Osteocyte (in vitro differentiated cells): ENCODE measurements around the gene PPP1R12B. TPM values are rescaled to one million over a fixed set of nuclear protein-coding genes. Genes with fewer than 3 reads are reported as not detected.
"Not testable (repeated sequence)": the region's sequence is repeated elsewhere in the genome, so short reads cannot be mapped to it uniquely, and the experiment has no call there.

ENCODE experiments used
- DNase-seq: peaks from one replicate; pipeline ENCODE4 v3.0.0; 2021; ENCODE audit warnings: mixed read lengths; ENCODE audit not compliant: unreplicated experiment; ENCODE audit errors: extremely low spot score
- H3K27ac Mint-ChIP-seq: one replicate; pipeline ENCODE4 v1.8.0; 2021; ENCODE audit warnings: mild to moderate bottlenecking, mixed read lengths; ENCODE audit not compliant: unreplicated experiment
- H3K27me3 Mint-ChIP-seq: one replicate; pipeline ENCODE4 v1.8.0; 2021; ENCODE audit warnings: mixed read lengths; ENCODE audit not compliant: unreplicated experiment
- H3K36me3 Mint-ChIP-seq: one replicate; pipeline ENCODE4 v1.8.0; 2021; ENCODE audit warnings: mixed read lengths; ENCODE audit not compliant: unreplicated experiment
- H3K4me1 Mint-ChIP-seq: one replicate; pipeline ENCODE4 v1.8.0; 2021; ENCODE audit warnings: mixed read lengths; ENCODE audit not compliant: unreplicated experiment
- H3K4me3 Mint-ChIP-seq: one replicate; pipeline ENCODE4 v1.8.0; 2021; ENCODE audit warnings: mild to moderate bottlenecking, moderate library complexity, mixed read lengths; ENCODE audit not compliant: unreplicated experiment
- H3K9me3 Mint-ChIP-seq: one replicate; pipeline ENCODE4 v1.8.0; 2021; ENCODE audit warnings: mixed read lengths; ENCODE audit not compliant: unreplicated experiment
- CTCF ChIP-seq: fragments of 200-600 bp; sonication (generic); IDR thresholded peaks from 2 replicates; pipeline ENCODE4 v1.5.0; 2021; ENCODE audit warnings: antibody characterized with exemption, mild to moderate bottlenecking, moderate library complexity
- total RNA-seq: library from RNA; stranded (reverse); gene quantifications from 2 replicates; pipeline ENCODE4 v1.2.1, GENCODE V29; 2021

The PPP1R12B gene
- total RNA-seq, 1 donor from 2014 or later = 14.6 TPM

GRCh38 chr1:202628646-202629215 is 280.2 kb downstream of the PPP1R12B start:
- no peak overlapping the region for H3K4me3 Mint-ChIP-seq
- no peaks in the 10 kb centered on the region for H3K9me3 Mint-ChIP-seq
- H3K4me1 Mint-ChIP-seq = no peaks in the 10 kb centered on the region
- no peak for TF ChIP-seq CTCF
- H3K27ac Mint-ChIP-seq = no peak overlapping the region
- peaks cover 16% of the 10 kb centered on the region for H3K27me3 Mint-ChIP-seq
- H3K36me3 Mint-ChIP-seq = no peaks in the 10 kb centered on the region
- no peak for DNase-seq

GRCh38 chr1:202629257-202629811 is 280.8 kb downstream of the PPP1R12B start:
- peaks cover 17% of the 10 kb centered on the region for H3K27me3 Mint-ChIP-seq
- not testable (repeated sequence) for H3K27ac Mint-ChIP-seq

GRCh38 chr1:202630096-202630495 is 281.6 kb downstream of the PPP1R12B start:
- not testable (repeated sequence) for DNase-seq, H3K27ac Mint-ChIP-seq, H3K4me3 Mint-ChIP-seq, H3K4me1 Mint-ChIP-seq, H3K36me3 Mint-ChIP-seq, H3K9me3 Mint-ChIP-seq
- peaks cover 22% of the 10 kb centered on the region for H3K27me3 Mint-ChIP-seq

More at GRCh38 chr1:202629257-202629811, 280.8 kb downstream of the PPP1R12B start:
- H3K36me3 Mint-ChIP-seq, H3K9me3 Mint-ChIP-seq, H3K4me3 Mint-ChIP-seq, DNase-seq, H3K4me1 Mint-ChIP-seq: not testable (repeated sequence)

GRCh38 chr1:202630541-202630940 is 282.0 kb downstream of the PPP1R12B start:
- Mint-ChIP-seq H3K27me3 (peaks cover 27% of the 10 kb centered on the region), H3K27ac (no peak overlapping the region), H3K9me3 (no peaks in the 10 kb centered on the region), H3K4me1 (no peaks in the 10 kb centered on the region), H3K4me3 (no peak overlapping the region), H3K36me3 (no peaks in the 10 kb centered on the region)
- no peak for TF ChIP-seq CTCF
- DNase-seq = no peak

GRCh38 chr1:202631076-202631923 is 282.8 kb downstream of the PPP1R12B start:
- DNase-seq = no peak
- TF ChIP-seq CTCF = no peak
- no peak overlapping the region for H3K4me3 Mint-ChIP-seq
- no peaks in the 10 kb centered on the region for H3K9me3 Mint-ChIP-seq
- no peak overlapping the region for H3K27ac Mint-ChIP-seq
- peaks cover 30% of the 10 kb centered on the region for H3K27me3 Mint-ChIP-seq
- H3K36me3 Mint-ChIP-seq = no peaks in the 10 kb centered on the region
- H3K4me1 Mint-ChIP-seq = no peaks in the 10 kb centered on the region

- Mint-ChIP-seq H3K4me3 (no peak overlapping the region), H3K9me3 (no peaks in the 10 kb centered on the region), H3K27me3 (peaks cover 33% of the 10 kb centered on the region), H3K36me3 (no peaks in the 10 kb centered on the region), H3K27ac (no peak overlapping the region), H3K4me1 (no peaks in the 10 kb centered on the region)
- TF ChIP-seq CTCF = no peak
- DNase-seq = no peak
Observed at GRCh38 chr1:202632241-202632640, 283.7 kb downstream of the PPP1R12B start.

- H3K4me1 Mint-ChIP-seq, H3K9me3 Mint-ChIP-seq, H3K4me3 Mint-ChIP-seq, H3K36me3 Mint-ChIP-seq, H3K27ac Mint-ChIP-seq, DNase-seq: not testable (repeated sequence)
- H3K27me3 Mint-ChIP-seq = peaks cover 51% of the 10 kb centered on the region
Observed at GRCh38 chr1:202636171-202636570, 287.7 kb downstream of the PPP1R12B start.

GRCh38 chr1:202637321-202638018 is 289.0 kb downstream of the PPP1R12B start:
- H3K9me3 Mint-ChIP-seq, H3K4me3 Mint-ChIP-seq, DNase-seq, H3K36me3 Mint-ChIP-seq, H3K27ac Mint-ChIP-seq, H3K4me1 Mint-ChIP-seq: not testable (repeated sequence)
- peaks cover 61% of the 10 kb centered on the region for H3K27me3 Mint-ChIP-seq
